CD4-positive, alpha-beta T cell treated with Interleukin-1 beta for 1 hour (primary cell): ENCODE results near the gene OLFML3.

ENCODE experiments used
- DNase-seq, 2 donors: peaks; one replicate each; pipeline ENCODE4 v3.0.0-alpha.2; 2020 to 2022

Gene OLFML3

GRCh38 chr1:113949007-113949406 is 30.3 kb upstream of the OLFML3 start:
- DNase-seq, result peak in 1 of 2 donors; percentile 29

DNA sequence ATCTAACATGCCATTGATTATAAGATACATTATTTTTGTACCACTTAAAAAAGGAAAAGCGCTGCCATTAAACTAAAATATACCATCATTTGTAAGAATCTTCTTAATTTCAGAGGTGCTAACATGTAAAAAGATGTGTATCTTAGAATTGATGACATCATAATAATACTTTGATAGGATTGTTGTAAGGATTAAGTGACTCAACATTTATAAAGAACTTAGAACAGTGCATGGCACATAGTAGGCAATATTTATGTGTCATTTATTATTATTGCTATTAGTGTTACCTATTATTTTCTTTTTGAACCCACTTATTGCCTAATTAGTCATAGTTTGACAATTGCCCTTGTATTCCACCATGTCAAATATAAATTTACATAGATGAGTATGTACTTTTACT is 28.4 kb upstream of the OLFML3 start:
- DNase-seq, result no peak

DNA sequence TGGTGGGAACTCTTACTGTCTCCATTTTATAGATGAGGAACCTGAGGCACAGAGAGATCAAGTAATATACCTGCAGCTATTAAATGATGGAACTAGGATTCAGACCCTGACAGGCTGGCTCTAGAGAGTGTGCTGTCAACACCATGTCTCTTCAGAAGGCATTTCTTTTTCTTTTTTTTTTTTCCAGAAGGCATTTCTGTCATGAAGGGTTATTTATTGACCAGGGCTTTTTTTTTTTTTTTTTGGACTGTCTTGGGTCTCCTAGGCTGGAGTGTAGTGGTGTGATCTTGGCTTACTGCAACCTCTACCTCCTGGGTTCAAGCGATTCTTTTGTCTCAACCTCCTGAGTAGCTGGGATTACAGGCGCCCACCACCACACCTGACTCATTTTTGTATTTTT is 27.6 kb upstream of the OLFML3 start:
- DNase-seq, result no peak

DNA sequence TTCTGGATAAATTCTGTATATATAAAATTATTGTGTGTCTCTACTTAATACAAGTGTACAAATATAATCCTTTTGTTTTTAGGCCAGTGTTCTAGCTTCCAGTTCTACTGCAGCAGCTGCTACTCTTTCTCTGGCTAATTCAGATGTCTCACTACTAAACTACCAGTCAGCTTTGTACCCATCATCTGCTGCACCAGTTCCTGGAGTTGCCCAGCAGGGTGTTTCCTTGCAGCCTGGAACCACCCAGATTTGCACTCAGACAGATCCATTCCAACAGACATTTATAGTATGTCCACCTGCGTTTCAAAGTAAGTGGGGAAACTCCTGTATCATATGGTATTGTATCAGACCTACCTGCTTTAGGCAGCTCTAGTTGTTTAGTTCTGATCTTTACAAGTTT is 21.3 kb upstream of the OLFML3 start:
- DNase-seq, result no peak

- DNase-seq, result no peak
Measured at GRCh38 chr1:113958691-113959090, 20.6 kb upstream of the OLFML3 start.

DNA sequence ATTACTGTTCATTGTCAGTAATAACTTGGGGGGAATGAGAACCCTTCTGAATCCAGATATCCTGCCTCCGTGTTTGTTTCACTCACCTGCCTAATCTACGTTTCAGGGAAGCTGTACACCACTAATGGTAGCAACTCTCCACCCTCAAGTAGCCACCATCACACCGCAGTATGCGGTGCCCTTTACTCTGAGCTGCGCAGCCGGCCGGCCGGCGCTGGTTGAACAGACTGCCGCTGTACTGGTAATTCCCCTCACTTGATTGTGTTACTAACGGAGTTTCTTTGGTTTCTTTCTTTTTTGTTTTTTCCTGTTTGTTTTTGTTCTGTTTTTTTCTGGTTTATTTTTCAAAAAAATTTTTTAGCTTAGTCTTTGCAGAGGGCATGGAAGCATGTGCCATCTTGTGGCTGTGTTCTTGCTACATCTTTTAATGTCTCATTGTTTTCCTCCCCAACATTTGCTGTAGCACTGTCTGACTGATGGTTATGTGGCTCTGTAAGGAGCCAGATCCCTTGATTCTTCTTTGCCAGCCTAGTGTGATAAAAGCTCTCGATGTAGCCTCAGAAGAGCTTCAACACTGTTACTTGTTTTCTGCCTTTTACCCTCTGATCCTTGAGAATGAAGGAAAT is 15.9 kb upstream of the OLFML3 start:
- no peak for DNase-seq

- DNase-seq, result no peak
Measured at GRCh38 chr1:113965703-113966412, 13.4 kb upstream of the OLFML3 start.

DNA sequence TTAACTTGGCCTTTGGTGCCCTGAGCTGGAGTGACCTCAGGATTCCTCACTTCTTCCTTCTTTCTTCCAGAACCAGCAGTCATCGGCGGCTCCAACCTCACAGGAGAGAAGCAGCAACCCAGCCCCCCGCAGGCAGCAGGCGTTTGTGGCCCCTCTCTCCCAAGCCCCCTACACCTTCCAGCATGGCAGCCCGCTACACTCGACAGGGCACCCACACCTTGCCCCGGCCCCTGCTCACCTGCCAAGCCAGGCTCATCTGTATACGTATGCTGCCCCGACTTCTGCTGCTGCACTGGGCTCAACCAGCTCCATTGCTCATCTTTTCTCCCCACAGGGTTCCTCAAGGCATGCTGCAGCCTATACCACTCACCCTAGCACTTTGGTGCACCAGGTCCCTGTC is 6.3 kb upstream of the OLFML3 start:
- DNase-seq, result no peak

GRCh38 chr1:113975211-113975895 is 3.9 kb upstream of the OLFML3 start:
- DNase-seq, result no peak

DNA sequence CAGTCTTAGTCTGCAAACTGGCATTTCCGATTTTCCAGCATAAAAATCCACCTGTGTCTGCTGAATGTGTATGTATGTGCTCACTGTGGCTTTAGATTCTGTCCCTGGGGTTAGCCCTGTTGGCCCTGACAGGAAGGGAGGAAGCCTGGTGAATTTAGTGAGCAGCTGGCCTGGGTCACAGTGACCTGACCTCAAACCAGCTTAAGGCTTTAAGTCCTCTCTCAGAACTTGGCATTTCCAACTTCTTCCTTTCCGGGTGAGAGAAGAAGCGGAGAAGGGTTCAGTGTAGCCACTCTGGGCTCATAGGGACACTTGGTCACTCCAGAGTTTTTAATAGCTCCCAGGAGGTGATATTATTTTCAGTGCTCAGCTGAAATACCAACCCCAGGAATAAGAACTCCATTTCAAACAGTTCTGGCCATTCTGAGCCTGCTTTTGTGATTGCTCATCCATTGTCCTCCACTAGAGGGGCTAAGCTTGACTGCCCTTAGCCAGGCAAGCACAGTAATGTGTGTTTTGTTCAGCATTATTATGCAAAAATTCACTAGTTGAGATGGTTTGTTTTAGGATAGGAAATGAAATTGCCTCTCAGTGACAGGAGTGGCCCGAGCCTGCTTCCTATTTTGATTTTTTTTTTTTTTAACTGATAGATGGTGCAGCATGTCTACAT is 2.5 kb upstream of the OLFML3 start:
- no peak for DNase-seq

GRCh38 chr1:113977906-113978305 is 1.4 kb upstream of the OLFML3 start:
- DNase-seq, result no peak

DNA sequence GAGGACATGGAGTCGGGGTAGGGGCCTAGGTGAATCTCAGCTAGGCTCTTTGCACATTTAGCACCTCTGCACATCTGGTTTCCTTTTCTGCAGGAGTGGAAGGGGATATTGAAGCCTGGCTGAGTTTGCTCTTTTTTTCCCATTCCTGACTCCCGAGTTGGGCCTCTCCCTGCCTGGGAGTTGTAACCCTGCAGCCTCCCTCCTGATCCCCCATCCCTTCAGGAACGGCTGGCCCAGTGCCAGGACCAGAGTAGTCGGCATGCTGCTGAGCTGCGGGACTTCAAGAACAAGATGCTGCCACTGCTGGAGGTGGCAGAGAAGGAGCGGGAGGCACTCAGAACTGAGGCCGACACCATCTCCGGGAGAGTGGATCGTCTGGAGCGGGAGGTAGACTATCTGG is 836 bp downstream of the OLFML3 start:
- DNase-seq, result no peak

- DNase-seq, result no peak
Measured at GRCh38 chr1:113981962-113982931, 3.0 kb downstream of the OLFML3 start.

DNA sequence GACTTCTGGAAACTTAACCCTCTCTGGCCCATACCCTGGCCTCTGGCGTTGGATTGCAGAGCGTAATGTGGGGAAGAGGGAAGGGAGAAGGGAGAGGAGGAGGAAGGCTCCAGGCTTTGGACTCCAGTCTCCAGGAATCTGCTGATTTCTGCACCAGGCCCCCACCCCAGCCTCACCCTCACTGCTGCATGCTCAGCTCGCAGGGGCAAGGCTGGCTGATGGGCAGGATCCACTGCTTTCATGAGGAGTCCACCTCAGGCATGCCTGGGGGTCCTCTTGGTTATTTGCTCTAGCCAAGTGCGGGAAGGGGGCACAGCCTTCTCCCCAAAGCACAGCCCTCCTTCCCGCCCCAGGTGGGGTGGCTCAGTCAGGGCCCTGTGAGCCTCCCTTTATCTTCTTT is 3.7 kb downstream of the OLFML3 start:
- no peak for DNase-seq

DNA sequence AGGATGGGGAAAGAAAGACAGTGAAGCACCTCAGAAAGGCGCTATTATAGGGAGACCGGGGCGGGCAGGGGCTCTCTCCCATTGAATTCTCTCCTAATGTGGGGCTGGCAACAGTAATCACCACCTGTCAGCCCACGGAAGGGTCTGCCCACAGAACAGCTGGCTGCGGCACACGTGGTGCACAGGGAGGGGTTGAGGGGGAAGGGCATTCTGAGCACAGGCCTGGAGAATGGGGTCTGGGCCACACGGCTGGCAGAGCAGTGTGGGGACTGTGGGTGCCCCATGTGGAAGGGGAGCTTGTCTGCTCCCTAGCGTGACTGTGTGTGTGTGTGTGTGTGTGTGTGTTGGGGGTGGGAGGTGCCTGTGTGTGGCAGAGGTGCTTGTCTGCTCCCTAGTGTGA is 4.1 kb downstream of the OLFML3 start:
- DNase-seq, result no peak

DNA sequence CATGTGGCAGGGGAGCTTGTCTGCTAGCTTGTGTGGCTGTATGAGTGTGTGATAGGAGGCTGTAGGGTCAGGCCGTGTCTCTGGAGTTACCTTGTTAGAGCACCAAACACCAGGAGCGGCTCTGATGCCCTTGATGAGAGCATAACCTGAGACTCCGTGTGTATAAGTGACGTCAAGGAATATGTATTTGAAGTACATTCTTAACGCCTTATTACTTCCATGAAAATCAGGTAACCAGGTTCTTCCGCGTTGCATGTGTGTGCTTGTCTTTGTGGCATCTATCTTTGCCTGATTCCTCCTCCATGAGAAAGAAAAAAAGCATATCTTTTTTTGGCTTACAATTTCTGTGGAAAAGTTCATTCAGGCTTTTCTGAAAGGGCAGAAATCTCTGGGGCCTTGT is 4.6 kb downstream of the OLFML3 start:
- no peak for DNase-seq

DNA sequence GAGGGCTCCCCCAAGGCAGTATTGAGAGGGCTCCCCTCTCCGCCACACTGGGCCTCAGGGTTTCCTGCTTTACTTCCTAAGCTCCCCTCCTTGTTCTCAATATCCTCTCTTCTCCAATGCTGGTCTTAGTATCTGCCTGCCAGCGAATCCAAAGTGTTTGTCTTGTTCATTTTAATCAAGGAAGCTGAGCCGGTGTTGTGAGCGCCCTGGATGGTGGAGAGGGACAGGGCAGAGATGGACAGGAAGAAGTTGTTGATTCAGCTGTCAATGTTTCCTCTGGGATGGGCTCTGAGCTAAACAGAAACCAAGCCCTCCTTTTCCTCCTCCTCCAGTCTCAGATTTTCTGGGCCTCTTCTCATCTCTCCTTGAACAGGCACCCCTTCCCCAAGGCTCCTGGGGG is 5.4 kb downstream of the OLFML3 start:
- DNase-seq, result no peak

DNA sequence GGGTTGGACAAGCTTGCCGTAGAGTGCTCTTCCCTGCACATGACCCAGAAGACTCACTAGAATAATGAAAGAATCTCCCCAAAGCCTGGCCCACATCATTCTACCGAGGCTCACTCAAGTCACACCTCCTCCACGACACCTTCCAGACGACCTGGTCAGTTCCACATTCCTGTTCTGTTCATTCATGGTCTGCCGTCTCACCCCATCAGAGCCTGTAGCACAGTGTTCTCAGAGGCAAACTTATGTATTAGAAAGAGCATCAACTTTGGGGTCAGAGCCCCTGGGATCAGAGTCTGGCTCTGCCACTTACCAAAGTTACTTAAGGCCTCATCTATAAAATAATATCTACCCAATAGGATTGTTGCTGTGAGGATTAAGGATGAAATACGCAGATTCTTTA is 7.5 kb downstream of the OLFML3 start:
- no peak for DNase-seq

- DNase-seq, result no peak
Measured at GRCh38 chr1:113987259-113987658, 8.0 kb downstream of the OLFML3 start.

DNA sequence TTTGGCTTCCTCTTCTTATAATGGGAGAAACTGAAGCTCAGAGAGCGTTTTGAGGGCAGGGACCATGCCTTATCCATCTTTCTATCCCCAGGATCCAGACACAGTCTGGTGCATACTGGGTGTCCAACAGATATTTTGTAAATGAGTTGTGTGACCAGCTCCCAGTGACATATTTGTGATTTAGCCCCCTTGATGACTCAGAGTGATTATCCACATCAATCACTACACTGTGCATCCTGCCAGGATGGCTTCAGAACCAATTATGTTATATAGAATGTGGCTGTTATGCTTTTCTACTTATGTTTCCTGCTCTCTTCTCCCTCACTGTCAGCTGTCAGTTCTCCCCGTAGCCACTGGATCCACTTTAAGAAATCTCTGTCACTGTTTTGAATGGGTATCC is 11.3 kb downstream of the OLFML3 start:
- DNase-seq, result no peak

DNA sequence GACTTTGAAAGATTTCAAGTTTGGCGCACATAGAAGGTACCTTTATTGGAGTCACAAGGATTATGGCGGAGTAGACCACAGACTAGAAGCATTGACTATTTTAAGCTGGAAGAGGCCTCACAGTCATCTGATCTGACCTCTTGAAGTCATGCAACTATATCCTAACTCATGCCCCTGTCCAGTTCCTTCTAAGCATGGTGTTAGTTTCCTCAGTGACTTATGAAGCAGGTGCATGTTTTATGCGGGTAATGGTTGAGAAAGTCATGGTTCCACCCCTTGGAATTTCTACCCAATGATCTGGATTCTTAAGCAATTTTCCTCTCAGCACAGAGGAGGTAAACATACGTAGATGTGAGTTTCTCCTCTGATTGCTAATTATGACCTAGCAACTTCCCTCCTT is 11.7 kb downstream of the OLFML3 start:
- no peak for DNase-seq

DNA sequence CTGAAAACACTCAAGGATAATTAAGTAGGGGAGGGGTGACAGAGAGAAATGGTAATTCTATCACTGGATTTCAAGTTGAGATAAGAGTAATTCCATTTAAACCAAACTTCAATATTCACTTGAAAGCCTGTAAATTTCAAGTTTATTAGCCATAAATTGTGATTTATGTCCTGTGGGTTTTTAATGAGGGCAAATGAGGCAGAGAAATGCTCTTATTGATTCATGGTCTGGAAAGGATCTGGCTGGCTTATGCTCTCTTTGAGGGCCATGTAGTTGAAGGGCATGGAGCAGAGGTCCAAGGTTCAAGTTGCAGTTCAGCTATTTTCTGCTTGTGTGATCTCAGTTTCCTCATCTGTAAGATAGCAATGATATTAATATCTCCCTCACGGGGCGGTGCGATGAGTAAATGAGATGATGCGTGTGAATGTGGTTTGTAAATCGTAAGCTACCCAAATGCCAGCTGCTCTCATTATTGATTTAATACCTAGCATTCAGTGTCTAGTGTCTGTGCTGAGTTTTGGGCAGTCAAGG is 12.3 kb downstream of the OLFML3 start:
- no peak for DNase-seq
